Ovary (tissue), 3 donors: Measurements from ENCODE around the gene NBDY.

Experiments used
- EP300 ChIP-seq: sonication (generic); formaldehyde crosslinking; IDR thresholded peaks from one replicate; pipeline ENCODE4 v1.6.1; 2017; ENCODE audit warnings: antibody characterized with exemption
- POLR2A ChIP-seq: fragments of 450-650 bp; IDR thresholded peaks from one replicate; pipeline ENCODE4 v1.6.1; 2017; ENCODE audit warnings: antibody characterized with exemption, mild to moderate bottlenecking, moderate library complexity
- TF ChIP-seq, protein P1 (sequence below), 3 donors: fragments of 450-650 bp in 2 of 3; fragments of 200-600 bp in 1 of 3; IDR thresholded peaks; one replicate each; pipeline versions ENCODE4 v1.5.1 to v1.8.0; 2016 to 2022; ENCODE audit warnings: antibody characterized with exemption in 3 of 3, mild to moderate bottlenecking in 1 of 3
- donor health status: DM: no; HTN: no; CAD: no.

DNA sequence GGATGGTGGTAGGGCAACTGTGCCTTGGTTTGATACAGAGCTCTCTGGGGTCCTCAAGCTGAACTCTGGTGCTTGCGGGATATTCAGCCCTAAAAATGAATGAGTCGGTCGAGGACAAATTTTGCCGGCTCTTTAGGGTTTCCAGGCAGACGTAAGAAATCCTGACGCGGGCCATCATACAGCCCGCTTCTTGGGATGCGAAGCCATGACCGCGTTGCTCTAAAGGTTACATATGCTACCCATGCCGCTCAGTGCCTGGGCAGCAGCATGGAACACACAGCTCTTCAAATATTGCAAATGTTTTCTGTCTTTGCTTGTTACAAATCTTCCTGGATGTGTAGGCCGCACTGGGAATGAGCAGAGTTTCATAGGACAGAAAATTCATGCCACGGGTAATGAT lies 55.6 kb downstream of the NBDY start:
- TF ChIP-seq, protein P1, sequence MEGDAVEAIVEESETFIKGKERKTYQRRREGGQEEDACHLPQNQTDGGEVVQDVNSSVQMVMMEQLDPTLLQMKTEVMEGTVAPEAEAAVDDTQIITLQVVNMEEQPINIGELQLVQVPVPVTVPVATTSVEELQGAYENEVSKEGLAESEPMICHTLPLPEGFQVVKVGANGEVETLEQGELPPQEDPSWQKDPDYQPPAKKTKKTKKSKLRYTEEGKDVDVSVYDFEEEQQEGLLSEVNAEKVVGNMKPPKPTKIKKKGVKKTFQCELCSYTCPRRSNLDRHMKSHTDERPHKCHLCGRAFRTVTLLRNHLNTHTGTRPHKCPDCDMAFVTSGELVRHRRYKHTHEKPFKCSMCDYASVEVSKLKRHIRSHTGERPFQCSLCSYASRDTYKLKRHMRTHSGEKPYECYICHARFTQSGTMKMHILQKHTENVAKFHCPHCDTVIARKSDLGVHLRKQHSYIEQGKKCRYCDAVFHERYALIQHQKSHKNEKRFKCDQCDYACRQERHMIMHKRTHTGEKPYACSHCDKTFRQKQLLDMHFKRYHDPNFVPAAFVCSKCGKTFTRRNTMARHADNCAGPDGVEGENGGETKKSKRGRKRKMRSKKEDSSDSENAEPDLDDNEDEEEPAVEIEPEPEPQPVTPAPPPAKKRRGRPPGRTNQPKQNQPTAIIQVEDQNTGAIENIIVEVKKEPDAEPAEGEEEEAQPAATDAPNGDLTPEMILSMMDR (IDR thresholded peaks at IDR 0.05): no peak
- no peak for TF ChIP-seq POLR2A
- TF ChIP-seq EP300: no peak
